ENCODE data around the gene SNAPIN. TPM values are rescaled to one million over a fixed set of nuclear protein-coding genes. Genes with fewer than 3 reads are reported as not detected.
"Not testable (repeated sequence)": the region's sequence is repeated elsewhere in the genome, so short reads cannot be mapped to it uniquely, and the experiment has no call there.

Gene SNAPIN
- total RNA-seq, 2 donors from 2014 or later = 27.3 to 29.0 TPM

DNA sequence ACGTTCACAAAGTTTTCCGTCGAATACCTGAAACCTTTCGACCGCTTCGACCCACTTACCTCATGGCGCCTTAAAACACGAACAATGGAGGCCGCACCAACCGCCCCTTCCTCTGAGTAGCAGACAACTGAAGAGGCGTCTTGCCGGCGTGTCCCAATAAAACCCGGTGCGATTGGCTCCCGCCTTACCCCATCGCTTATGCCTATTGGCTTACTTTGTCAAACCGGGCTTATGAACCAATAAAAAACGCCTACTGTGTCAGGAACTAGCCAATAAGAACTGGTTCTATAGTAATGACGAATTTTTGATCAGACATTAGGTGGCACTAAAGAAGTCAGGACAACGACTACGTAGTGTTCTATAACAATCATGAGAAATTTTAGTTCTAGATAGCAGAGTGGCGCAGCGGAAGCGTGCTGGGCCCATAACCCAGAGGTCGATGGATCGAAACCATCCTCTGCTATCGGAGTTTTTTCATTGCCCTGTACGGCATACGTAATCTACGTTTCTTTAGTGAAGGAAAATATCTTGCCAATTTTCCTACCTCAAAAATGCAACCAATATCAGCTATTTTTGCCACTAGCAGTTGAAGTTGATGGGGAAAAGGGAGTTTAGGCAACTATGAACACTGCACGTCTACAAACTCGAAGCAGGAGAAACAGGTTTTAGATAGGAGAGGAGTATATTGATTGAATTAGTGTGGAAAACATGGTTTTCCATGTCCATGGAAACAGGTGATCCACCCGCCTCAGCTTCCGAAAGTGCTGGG lies 12.5 kb downstream of the SNAPIN start, which contains the start of gene ILF2:
Gene ILF2 (minus strand): TSS at position 135 of the 769 bp plus-strand sequence. CDS start 71 bp downstream, at position 64.
- Mint-ChIP-seq H3K36me3 (ENCODE audit: low read depth) (no peaks in the 10 kb centered on the region), H3K9me3 (no peaks in the 10 kb centered on the region), H3K4me1 (peaks cover 20% of the 10 kb centered on the region), H3K4me3 (no peak within 1 kb of the TSS), H3K27ac (no peak within 1 kb of the TSS), H3K27me3 (no peaks in the 10 kb centered on the region)
- ATAC-seq (replicated peaks) = peak; percentile 92

DNA sequence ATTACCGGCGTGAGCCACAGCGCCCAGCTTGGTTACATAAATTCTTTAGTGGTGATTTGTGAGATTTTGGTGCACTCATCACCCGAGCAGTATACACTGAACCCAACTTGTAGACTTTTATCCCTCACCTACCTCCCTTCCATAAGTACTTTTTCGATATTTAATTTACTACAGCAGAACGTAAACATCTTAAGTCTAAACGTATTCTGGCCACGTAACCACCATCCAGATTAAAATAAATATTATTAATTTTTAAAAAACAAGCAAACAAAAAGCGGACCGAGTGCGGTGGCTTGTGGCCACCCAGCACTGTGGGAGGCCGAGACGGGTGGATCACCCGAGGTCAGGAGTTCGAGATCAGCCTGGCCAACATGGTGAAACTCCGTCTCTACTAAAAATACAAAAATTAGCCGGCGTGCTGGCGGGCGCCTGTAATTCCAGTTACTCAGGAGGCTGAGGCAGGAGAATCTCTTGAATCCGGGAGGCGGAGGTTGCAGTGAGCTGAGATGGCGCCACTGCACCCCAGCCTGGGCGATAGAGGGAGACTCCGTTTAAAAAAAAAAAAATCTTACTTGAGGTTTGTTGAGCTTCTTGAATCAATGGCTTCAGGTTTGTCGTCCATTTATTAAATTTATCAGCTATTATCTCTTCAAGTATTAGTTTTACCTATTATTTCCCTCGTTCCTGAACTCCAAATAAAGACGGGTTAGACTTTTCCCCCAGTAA lies 13.3 kb downstream of the SNAPIN start:
- H3K36me3 Mint-ChIP-seq (ENCODE audit: low read depth) = not testable (repeated sequence)

DNA sequence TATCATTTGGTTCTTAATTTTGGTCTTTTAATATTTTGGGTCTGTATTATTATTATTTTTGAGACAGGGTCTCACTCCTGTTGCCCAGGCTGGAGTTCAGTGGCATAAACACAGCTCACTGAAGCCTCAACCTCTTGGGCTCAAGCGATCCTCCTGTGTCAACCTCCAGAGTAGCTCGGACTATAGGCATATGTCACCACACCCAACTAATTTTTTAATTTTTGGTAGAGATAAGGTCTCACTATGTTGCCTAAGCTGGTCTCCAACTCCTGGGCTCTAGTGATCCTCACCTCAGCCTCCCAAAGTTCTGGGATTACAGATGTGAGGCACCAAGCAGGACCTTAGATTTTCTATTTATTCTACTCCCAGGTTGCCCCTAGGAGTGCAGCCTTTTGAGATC lies 15.0 kb downstream of the SNAPIN start:
- Mint-ChIP-seq H3K27ac (no peak overlapping the region), H3K4me3 (no peak overlapping the region), H3K27me3 (peaks cover 18% of the 10 kb centered on the region), H3K4me1 (peaks cover 21% of the 10 kb centered on the region), H3K9me3 (no peaks in the 10 kb centered on the region), H3K36me3 (ENCODE audit: low read depth) (peaks cover 5% of the 10 kb centered on the region)
- no peak for ATAC-seq (replicated peaks)

More for the DNA sequence above, 13.3 kb downstream of the SNAPIN start:
- H3K27ac Mint-ChIP-seq, H3K9me3 Mint-ChIP-seq, H3K27me3 Mint-ChIP-seq, H3K4me3 Mint-ChIP-seq: not testable (repeated sequence)
- ATAC-seq (replicated peaks) = peak; percentile 55
- H3K4me1 Mint-ChIP-seq = peaks cover 20% of the 10 kb centered on the region

DNA sequence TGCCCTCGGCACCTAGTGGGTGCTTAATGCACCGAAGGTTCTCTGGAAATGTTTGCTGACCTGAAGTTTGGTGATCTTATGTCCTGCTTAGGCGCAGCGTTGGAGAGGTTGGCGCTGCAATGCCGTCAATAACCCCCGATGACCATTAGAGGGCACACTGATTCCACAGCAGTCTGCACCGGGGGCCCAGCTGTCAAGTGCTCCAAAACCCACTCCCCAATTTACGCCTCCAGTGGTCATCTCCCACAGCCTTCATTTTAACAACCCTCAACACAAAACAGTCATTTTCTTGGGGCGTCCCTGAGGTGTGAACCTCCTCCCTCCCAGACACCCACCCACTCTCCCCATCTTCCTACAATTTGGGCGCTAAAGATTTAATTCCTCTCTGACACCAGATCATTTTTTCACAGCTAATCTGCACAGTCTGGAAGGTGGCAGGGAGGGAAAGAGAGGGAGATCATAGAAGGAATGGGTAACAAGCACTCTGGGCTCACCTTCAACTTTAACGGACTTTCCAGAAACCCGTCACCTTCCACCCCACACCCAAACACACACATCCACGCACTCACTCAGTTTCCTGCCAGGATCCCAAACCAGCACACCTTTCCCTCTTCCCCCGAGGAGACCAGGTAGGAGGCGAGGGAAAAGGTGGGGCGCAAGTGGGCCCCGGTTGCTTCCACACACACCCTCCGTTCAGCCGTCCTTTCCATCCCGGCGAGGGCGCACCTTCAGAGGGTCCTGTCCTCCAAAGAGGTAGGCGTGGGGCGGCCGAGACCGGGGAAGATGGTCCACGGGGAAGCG lies 19.4 kb downstream of the SNAPIN start:
- H3K4me1 Mint-ChIP-seq = peaks cover 21% of the 10 kb centered on the region
- ATAC-seq (replicated peaks) = peak; percentile 59
- peaks cover 42% of the 10 kb centered on the region for H3K27me3 Mint-ChIP-seq
- H3K27ac Mint-ChIP-seq = no peak overlapping the region
- H3K36me3 Mint-ChIP-seq (ENCODE audit: low read depth) = peaks cover 5% of the 10 kb centered on the region
- peak overlapping the region; percentile 70 for H3K4me3 Mint-ChIP-seq
- no peaks in the 10 kb centered on the region for H3K9me3 Mint-ChIP-seq

DNA sequence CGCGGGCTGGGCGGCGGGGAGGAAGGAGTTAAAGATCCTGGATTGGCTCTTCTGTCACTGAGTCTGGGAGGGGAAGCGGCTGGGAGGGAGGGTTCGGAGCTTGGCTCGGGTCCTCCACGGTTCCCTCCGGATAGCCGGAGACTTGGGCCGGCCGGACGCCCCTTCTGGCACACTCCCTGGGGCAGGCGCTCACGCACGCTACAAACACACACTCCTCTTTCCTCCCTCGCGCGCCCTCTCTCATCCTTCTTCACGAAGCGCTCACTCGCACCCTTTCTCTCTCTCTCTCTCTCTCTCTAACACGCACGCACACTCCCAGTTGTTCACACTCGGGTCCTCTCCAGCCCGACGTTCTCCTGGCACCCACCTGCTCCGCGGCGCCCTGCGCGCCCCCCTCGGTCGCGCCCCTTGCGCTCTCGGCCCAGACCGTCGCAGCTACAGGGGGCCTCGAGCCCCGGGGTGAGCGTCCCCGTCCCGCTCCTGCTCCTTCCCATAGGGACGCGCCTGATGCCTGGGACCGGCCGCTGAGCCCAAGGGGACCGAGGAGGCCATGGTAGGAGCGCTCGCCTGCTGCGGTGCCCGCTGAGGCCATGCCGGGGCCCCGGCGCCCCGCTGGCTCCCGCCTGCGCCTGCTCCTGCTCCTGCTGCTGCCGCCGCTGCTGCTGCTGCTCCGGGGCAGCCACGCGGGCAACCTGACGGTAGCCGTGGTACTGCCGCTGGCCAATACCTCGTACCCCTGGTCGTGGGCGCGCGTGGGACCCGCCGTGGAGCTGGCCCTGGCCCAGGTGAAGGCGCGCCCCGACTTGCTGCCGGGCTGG lies 20.2 kb downstream of the SNAPIN start, which contains the start of gene NPR1:
Gene NPR1 (plus strand): TSS at position 170 of the 818 bp plus-strand sequence. CDS start 421 bp downstream, at position 591.
- Mint-ChIP-seq H3K9me3 (no peaks in the 10 kb centered on the region), H3K27ac (no peak within 1 kb of the TSS), H3K36me3 (ENCODE audit: low read depth) (peaks cover 5% of the 10 kb centered on the region), H3K4me1 (peaks cover 21% of the 10 kb centered on the region), H3K27me3 (peaks cover 42% of the 10 kb centered on the region), H3K4me3 (peak within 1 kb of the TSS; percentile 73)
- peak; percentile 55 for ATAC-seq (replicated peaks)

DNA sequence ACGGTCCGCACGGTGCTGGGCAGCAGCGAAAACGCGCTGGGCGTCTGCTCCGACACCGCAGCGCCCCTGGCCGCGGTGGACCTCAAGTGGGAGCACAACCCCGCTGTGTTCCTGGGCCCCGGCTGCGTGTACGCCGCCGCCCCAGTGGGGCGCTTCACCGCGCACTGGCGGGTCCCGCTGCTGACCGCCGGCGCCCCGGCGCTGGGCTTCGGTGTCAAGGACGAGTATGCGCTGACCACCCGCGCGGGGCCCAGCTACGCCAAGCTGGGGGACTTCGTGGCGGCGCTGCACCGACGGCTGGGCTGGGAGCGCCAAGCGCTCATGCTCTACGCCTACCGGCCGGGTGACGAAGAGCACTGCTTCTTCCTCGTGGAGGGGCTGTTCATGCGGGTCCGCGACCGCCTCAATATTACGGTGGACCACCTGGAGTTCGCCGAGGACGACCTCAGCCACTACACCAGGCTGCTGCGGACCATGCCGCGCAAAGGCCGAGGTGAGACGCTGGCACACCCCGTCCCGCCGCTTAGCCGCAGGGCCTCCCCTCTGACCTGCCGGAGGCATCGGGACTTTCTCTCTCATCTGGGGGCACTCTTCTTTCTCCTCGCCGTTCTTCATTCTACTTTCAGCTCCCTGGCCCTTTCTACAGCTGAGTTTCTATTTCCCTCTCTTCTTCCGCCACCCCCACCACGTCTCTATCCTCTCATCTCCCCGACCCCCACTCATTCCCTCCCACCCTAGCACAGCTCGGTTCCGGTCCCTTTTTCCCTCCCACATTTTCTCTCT lies 21.0 kb downstream of the SNAPIN start:
- H3K27ac Mint-ChIP-seq = no peak overlapping the region
- no peaks in the 10 kb centered on the region for H3K9me3 Mint-ChIP-seq
- peak; percentile 56 for ATAC-seq (replicated peaks)
- peaks cover 21% of the 10 kb centered on the region for H3K4me1 Mint-ChIP-seq
- peaks cover 5% of the 10 kb centered on the region for H3K36me3 Mint-ChIP-seq (ENCODE audit: low read depth)
- peak overlapping the region; percentile 73 for H3K4me3 Mint-ChIP-seq
- H3K27me3 Mint-ChIP-seq = peaks cover 42% of the 10 kb centered on the region

DNA sequence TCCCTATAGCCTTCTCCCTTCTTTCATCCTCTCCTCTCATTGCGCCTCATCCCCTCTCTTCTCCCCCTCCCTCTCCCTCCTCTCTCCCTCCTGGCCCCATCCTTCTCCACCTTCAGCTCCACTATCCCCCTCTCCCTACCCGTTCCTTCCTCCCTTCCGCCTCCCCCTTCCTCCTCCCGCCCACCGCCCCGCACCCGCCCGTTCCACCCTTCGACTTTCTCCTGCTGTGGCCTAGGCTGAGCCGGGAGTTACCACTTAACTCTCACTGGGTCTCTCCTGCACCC lies 21.6 kb downstream of the SNAPIN start:
- no peaks in the 10 kb centered on the region for H3K9me3 Mint-ChIP-seq
- peaks cover 21% of the 10 kb centered on the region for H3K4me1 Mint-ChIP-seq
- H3K27me3 Mint-ChIP-seq = peaks cover 42% of the 10 kb centered on the region
- H3K27ac Mint-ChIP-seq = no peak overlapping the region
- H3K36me3 Mint-ChIP-seq (ENCODE audit: low read depth) = peaks cover 5% of the 10 kb centered on the region
- H3K4me3 Mint-ChIP-seq = peak overlapping the region; percentile 73
- ATAC-seq (replicated peaks) = no peak

DNA sequence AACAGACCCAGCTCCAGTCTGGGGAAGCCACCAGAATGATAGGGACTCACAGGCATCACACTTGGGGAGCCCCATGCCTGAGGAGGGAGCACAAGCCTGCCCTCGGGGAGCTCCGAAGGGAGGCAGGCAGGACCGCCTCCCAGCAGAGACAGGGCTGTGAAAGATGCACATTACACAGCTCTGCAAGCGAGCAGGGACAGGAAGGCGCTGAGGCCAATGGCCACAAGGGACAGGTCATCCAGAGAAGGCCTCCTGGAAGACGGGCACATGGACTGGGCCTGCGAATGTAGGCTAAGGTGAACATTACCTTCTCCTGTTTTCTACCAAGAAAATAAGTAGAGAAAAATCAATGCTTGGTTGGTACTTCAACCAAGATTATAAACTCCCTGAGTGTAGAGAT lies 24.2 kb downstream of the SNAPIN start:
- ATAC-seq (replicated peaks) = no peak
- Mint-ChIP-seq H3K4me3 (no peak overlapping the region), H3K4me1 (peaks cover 18% of the 10 kb centered on the region), H3K9me3 (no peaks in the 10 kb centered on the region), H3K36me3 (ENCODE audit: low read depth) (peaks cover 4% of the 10 kb centered on the region), H3K27me3 (peaks cover 44% of the 10 kb centered on the region), H3K27ac (no peak overlapping the region)

DNA sequence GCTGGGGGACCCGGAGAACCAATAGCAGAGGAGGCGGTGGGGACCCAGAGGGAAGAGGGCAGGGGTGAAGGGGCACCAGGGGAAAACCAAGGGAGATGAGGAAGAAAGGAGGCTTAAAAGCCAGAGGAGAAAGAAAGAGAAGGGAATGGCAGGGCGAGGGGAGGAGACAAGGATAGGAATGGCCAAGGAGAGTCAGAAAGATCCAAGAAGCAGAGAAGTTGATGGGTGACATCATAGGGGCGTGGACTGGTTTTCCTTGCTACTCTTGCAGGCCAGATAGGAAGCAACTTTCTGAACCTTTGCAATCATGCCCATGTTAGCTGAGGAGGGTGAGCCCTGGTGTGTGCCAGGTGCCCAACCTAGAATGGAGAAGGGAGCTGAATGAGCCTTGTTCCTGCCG lies 25.4 kb downstream of the SNAPIN start:
- Mint-ChIP-seq H3K4me3 (no peak overlapping the region), H3K27ac (no peak overlapping the region), H3K36me3 (ENCODE audit: low read depth) (no peaks in the 10 kb centered on the region), H3K9me3 (no peaks in the 10 kb centered on the region), H3K27me3 (peaks cover 33% of the 10 kb centered on the region), H3K4me1 (peaks cover 9% of the 10 kb centered on the region)
- ATAC-seq (replicated peaks) = no peak

DNA sequence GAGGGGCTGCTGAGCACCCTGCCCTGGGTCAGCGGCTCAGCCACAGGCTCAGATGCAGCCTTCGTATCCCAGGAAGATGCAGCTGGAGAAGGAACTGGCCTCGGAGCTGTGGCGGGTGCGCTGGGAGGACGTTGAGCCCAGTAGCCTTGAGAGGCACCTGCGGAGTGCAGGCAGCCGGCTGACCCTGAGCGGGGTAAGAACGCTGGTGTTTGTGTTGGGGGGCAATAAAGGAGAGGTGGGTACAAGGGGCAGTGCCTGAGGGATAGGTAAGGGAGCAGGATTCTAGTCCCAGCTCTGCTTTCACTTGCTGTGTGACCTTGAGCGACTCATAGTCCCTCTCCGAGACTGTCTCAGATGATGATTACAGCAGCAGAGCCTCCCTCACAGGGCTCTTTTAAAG lies 26.4 kb downstream of the SNAPIN start:
- Mint-ChIP-seq H3K27ac (no peak overlapping the region), H3K27me3 (peaks cover 29% of the 10 kb centered on the region), H3K4me3 (no peak overlapping the region), H3K9me3 (no peaks in the 10 kb centered on the region), H3K4me1 (peaks cover 5% of the 10 kb centered on the region), H3K36me3 (ENCODE audit: low read depth) (no peaks in the 10 kb centered on the region)
- no peak for ATAC-seq (replicated peaks)

DNA sequence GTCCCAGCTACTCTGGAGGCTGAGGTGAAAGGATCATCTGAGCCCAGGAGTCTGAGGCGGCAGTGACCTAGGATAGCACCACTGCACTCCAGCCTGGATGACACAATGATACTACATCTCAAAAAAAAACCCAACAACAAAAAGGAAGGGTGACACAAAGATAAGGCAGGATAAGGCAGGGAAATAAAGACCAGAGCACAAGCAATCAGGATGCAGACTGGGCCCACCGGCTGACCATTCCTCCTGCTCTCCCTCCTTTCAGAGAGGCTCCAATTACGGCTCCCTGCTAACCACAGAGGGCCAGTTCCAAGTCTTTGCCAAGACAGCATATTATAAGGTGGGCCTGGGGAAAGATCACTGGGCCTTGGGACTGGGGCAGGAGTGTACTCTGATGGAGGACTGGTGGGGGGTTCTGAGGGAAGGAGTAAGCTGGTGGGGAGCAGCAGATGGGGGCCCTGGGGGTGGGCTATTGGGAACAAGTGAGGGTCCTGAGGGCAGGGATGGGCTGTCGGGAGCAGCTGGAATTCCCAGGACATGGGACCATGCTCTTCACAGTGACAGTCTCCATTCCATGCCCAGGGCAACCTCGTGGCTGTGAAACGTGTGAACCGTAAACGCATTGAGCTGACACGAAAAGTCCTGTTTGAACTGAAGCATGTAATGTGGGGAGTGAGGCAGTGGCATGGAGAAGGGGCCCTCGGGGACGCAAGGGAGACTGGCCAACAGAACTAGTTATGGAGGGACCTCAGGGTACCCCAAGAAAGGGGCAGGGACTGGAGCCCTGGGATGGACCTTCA lies 27.2 kb downstream of the SNAPIN start:
- Mint-ChIP-seq H3K27me3 (peaks cover 21% of the 10 kb centered on the region), H3K4me3 (no peak overlapping the region), H3K27ac (peak overlapping the region; percentile 37), H3K4me1 (no peaks in the 10 kb centered on the region), H3K36me3 (ENCODE audit: low read depth) (no peaks in the 10 kb centered on the region), H3K9me3 (no peaks in the 10 kb centered on the region)
- no peak for ATAC-seq (replicated peaks)

DNA sequence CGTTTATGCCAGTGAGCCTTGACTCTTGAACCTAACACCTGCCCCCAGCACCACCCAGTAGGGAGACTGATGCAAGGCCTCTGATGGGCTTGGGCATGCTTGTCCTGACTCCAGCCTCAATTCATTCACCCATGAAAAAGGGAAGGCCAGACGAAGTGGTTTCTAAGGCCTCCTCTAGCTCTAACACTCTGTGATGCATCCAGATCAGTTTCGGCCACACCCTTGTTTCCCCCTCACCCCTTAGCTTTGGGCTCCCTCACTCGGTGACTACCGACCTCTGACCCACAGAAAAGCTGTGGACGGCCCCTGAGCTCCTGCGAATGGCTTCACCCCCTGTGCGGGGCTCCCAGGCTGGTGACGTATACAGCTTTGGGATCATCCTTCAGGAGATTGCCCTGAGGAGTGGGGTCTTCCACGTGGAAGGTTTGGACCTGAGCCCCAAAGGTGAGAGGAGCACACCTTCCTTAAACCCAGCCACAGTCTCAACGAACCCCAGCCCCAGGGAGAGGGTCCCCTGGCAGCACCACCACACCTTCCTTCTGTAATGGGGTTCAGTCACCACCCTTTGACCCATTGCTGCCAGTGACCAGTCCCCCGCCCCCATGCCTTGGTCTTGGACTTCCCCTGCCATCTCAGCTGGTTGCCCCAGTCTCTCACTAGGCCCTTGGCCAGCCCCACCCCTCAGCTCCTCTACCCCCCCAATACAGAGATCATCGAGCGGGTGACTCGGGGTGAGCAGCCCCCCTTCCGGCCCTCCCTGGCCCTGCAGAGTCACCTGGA lies 29.0 kb downstream of the SNAPIN start:
- peaks cover 11% of the 10 kb centered on the region for H3K27me3 Mint-ChIP-seq
- no peak overlapping the region for H3K4me3 Mint-ChIP-seq
- H3K27ac Mint-ChIP-seq = no peak overlapping the region
- H3K9me3 Mint-ChIP-seq = no peaks in the 10 kb centered on the region
- no peaks in the 10 kb centered on the region for H3K4me1 Mint-ChIP-seq
- ATAC-seq (replicated peaks) = no peak
- H3K36me3 Mint-ChIP-seq (ENCODE audit: low read depth) = no peaks in the 10 kb centered on the region

Measured in activated T-helper 17 cell treated with anti-CD3 and anti-CD28 coated beads, Interleukin-2, amount 50 U/mL, for 72 hours (primary cell).